ENCODE data around the gene TOM1. TPM values are rescaled to one million over a fixed set of nuclear protein-coding genes. Genes with fewer than 3 reads are reported as not detected.

Gene TOM1
- total and polyA plus RNA-seq, 3 experiments from 2014 or later = 15.1 to 34.5 (median 17.0) TPM

- no peak for DNase-seq
- CTCF ChIA-PET = interaction anchor here (1.5 kb wide), 1 partner anchor 21 kb away, joined by 3 read pairs; no protein-coding TSS in a partner anchor
- no peak overlapping the region for H3K4me3 Mint-ChIP-seq
- H3K27me3 Mint-ChIP-seq = peaks cover 0 to 1% of the 10 kb centered on the region in 2 donors
- peaks cover 0 to 2% (median 0%) of the 10 kb centered on the region in 5 donors for H3K9me3 Mint-ChIP-seq
- H3K4me3 ChIP-seq (ENCODE audit: low read length) = no peak overlapping the region
- no peak overlapping the region for H3K27ac Mint-ChIP-seq
- H3K4me1 ChIP-seq (ENCODE audit: insufficient read depth, low read length) = peaks cover 20% of the 10 kb centered on the region
- H3K27ac ChIP-seq (ENCODE audit: low read depth, low read length) = no peak overlapping the region
- H3K36me3 Mint-ChIP-seq = peaks cover 0 to 89% (median 17%) of the 10 kb centered on the region in 3 donors
- H3K9me3 ChIP-seq (ENCODE audit: low read length) = no peaks in the 10 kb centered on the region
- H3K36me3 ChIP-seq (ENCODE audit: insufficient read depth, low read length) = peaks cover 29% of the 10 kb centered on the region
- POLR2A ChIA-PET = interaction anchor here (0.6 kb wide), 1 partner anchor 11 kb away, joined by 4 read pairs; no protein-coding TSS in a partner anchor
- peaks cover 13 to 27% (median 25%) of the 10 kb centered on the region in 3 donors for H3K4me1 Mint-ChIP-seq
- H3K27me3 ChIP-seq (ENCODE audit: insufficient read depth, low read length, poor library complexity, severe bottlenecking) = no peaks in the 10 kb centered on the region
These were observed 28.8 kb downstream of the TOM1 start for GRCh38 chr22:35328472-35328885.

GRCh38 chr22:35329114-35329847 lies 29.6 kb downstream of the TOM1 start:
- no peaks in the 10 kb centered on the region for H3K9me3 ChIP-seq (ENCODE audit: low read length)
- H3K4me1 ChIP-seq (ENCODE audit: insufficient read depth, low read length) = peaks cover 20% of the 10 kb centered on the region
- peak overlapping the region in 2 of 7 donors; percentile 19 to 32 for H3K4me3 Mint-ChIP-seq
- peaks cover 0 to 1% of the 10 kb centered on the region in 2 donors for H3K27me3 Mint-ChIP-seq
- H3K27ac Mint-ChIP-seq = peak overlapping the region in 6 of 8 donors; percentile 6 to 82 (median 57)
- H3K27ac ChIP-seq (ENCODE audit: low read depth, low read length) = no peak overlapping the region
- peaks cover 0 to 89% (median 15%) of the 10 kb centered on the region in 3 donors for H3K36me3 Mint-ChIP-seq
- peaks cover 0 to 2% (median 0%) of the 10 kb centered on the region in 5 donors for H3K9me3 Mint-ChIP-seq
- H3K4me1 Mint-ChIP-seq = peaks cover 13 to 34% (median 32%) of the 10 kb centered on the region in 3 donors
- CTCF ChIA-PET = interaction anchor here (1.3 to 2.2 kb wide), 4 partner anchors 22 to 254 kb away, joined by 3 to 7 read pairs (median 4); partner anchors contain the start of gene TOM1
- DNase-seq = no peak
- POLR2A ChIA-PET = interaction anchor here (1.6 kb wide), 1 partner anchor 30 kb away, joined by 8 read pairs; the partner anchor contains the start of gene TOM1
- H3K27me3 ChIP-seq (ENCODE audit: insufficient read depth, low read length, poor library complexity, severe bottlenecking) = no peaks in the 10 kb centered on the region
- H3K36me3 ChIP-seq (ENCODE audit: insufficient read depth, low read length) = peaks cover 22% of the 10 kb centered on the region
- no peak overlapping the region for H3K4me3 ChIP-seq (ENCODE audit: low read length)

GRCh38 chr22:35330258-35330861 lies 30.7 kb downstream of the TOM1 start:
- Histone ChIP-seq H3K9me3 (ENCODE audit: low read length) (no peaks in the 10 kb centered on the region), H3K4me1 (ENCODE audit: insufficient read depth, low read length) (peaks cover 20% of the 10 kb centered on the region), H3K36me3 (ENCODE audit: insufficient read depth, low read length) (peaks cover 13% of the 10 kb centered on the region), H3K27me3 (ENCODE audit: insufficient read depth, low read length, poor library complexity, severe bottlenecking) (no peaks in the 10 kb centered on the region), H3K4me3 (ENCODE audit: low read length) (no peak overlapping the region), H3K27ac (ENCODE audit: low read depth, low read length) (no peak overlapping the region)
- peak in 4 of 5 donors; percentile 24 to 59 (median 38) for DNase-seq
- Mint-ChIP-seq H3K27ac (peak overlapping the region; percentile 68 to 94 (median 84)), H3K27me3 (peaks cover 0 to 1% of the 10 kb centered on the region in 2 donors), H3K36me3 (peaks cover 0 to 88% (median 10%) of the 10 kb centered on the region in 3 donors), H3K9me3 (peaks cover 0 to 2% (median 0%) of the 10 kb centered on the region in 5 donors), H3K4me1 (peaks cover 13 to 34% (median 32%) of the 10 kb centered on the region in 3 donors), H3K4me3 (peak overlapping the region in 6 of 7 donors; percentile 48 to 81 (median 57))
- POLR2A ChIA-PET = interaction anchor here (0.6 to 1.6 kb wide), 5 partner anchors 24 to 1261 kb away, joined by 3 to 13 read pairs (median 5); partner anchors contain the start of gene TOM1
- CTCF ChIA-PET = interaction anchor here (1.3 to 2.2 kb wide), 4 partner anchors 21 to 253 kb away, joined by 4 to 7 read pairs (median 5); partner anchors contain the start of gene TOM1

GRCh38 chr22:35332278-35332677 lies 32.6 kb downstream of the TOM1 start:
- H3K36me3 ChIP-seq (ENCODE audit: insufficient read depth, low read length) = peaks cover 5% of the 10 kb centered on the region
- H3K27ac ChIP-seq (ENCODE audit: low read depth, low read length) = no peak overlapping the region
- H3K9me3 ChIP-seq (ENCODE audit: low read length) = no peaks in the 10 kb centered on the region
- Mint-ChIP-seq H3K27ac (peak overlapping the region in 7 of 8 donors; percentile 7 to 79 (median 39)), H3K27me3 (peaks cover 0 to 1% of the 10 kb centered on the region in 2 donors), H3K4me3 (no peak overlapping the region), H3K9me3 (peaks cover 0 to 2% (median 0%) of the 10 kb centered on the region in 5 donors), H3K4me1 (peaks cover 13 to 40% (median 37%) of the 10 kb centered on the region in 3 donors), H3K36me3 (peaks cover 0 to 86% (median 7%) of the 10 kb centered on the region in 3 donors)
- DNase-seq = no peak
- H3K4me1 ChIP-seq (ENCODE audit: insufficient read depth, low read length) = peaks cover 20% of the 10 kb centered on the region
- CTCF ChIA-PET = no interaction called here
- no peaks in the 10 kb centered on the region for H3K27me3 ChIP-seq (ENCODE audit: insufficient read depth, low read length, poor library complexity, severe bottlenecking)
- H3K4me3 ChIP-seq (ENCODE audit: low read length) = no peak overlapping the region
- POLR2A ChIA-PET = no interaction called here

GRCh38 chr22:35333220-35333619 lies 33.5 kb downstream of the TOM1 start:
- ChIA-PET POLR2A (no interaction called here), CTCF (no interaction called here)
- Mint-ChIP-seq H3K4me3 (no peak overlapping the region), H3K27ac (peak overlapping the region in 2 of 8 donors; percentile 27 to 43), H3K9me3 (peaks cover 0 to 2% (median 0%) of the 10 kb centered on the region in 5 donors), H3K36me3 (peaks cover 0 to 86% (median 11%) of the 10 kb centered on the region in 3 donors), H3K4me1 (peaks cover 13 to 34% (median 33%) of the 10 kb centered on the region in 3 donors), H3K27me3 (peaks cover 0 to 1% of the 10 kb centered on the region in 2 donors)
- Histone ChIP-seq H3K4me1 (ENCODE audit: insufficient read depth, low read length) (peaks cover 20% of the 10 kb centered on the region), H3K36me3 (ENCODE audit: insufficient read depth, low read length) (peaks cover 5% of the 10 kb centered on the region), H3K27me3 (ENCODE audit: insufficient read depth, low read length, poor library complexity, severe bottlenecking) (no peaks in the 10 kb centered on the region), H3K27ac (ENCODE audit: low read depth, low read length) (no peak overlapping the region), H3K4me3 (ENCODE audit: low read length) (no peak overlapping the region), H3K9me3 (ENCODE audit: low read length) (no peaks in the 10 kb centered on the region)
- DNase-seq = no peak

- H3K4me3 Mint-ChIP-seq = no peak overlapping the region
- H3K36me3 ChIP-seq (ENCODE audit: insufficient read depth, low read length) = peaks cover 5% of the 10 kb centered on the region
- no peak for DNase-seq
- H3K36me3 Mint-ChIP-seq = peaks cover 0 to 85% (median 11%) of the 10 kb centered on the region in 3 donors
- peaks cover 18% of the 10 kb centered on the region for H3K4me1 ChIP-seq (ENCODE audit: insufficient read depth, low read length)
- H3K27me3 ChIP-seq (ENCODE audit: insufficient read depth, low read length, poor library complexity, severe bottlenecking) = no peaks in the 10 kb centered on the region
- H3K9me3 ChIP-seq (ENCODE audit: low read length) = no peaks in the 10 kb centered on the region
- H3K27me3 Mint-ChIP-seq = peaks cover 0 to 1% of the 10 kb centered on the region in 2 donors
- H3K27ac ChIP-seq (ENCODE audit: low read depth, low read length) = no peak overlapping the region
- peaks cover 12 to 29% (median 29%) of the 10 kb centered on the region in 3 donors for H3K4me1 Mint-ChIP-seq
- H3K27ac Mint-ChIP-seq = peak overlapping the region in 6 of 8 donors; percentile 25 to 86 (median 50)
- peaks cover 0 to 2% (median 0%) of the 10 kb centered on the region in 5 donors for H3K9me3 Mint-ChIP-seq
- POLR2A ChIA-PET = no interaction called here
- CTCF ChIA-PET = no interaction called here
- H3K4me3 ChIP-seq (ENCODE audit: low read length) = no peak overlapping the region
These were observed 34.3 kb downstream of the TOM1 start for GRCh38 chr22:35334004-35334403.

GRCh38 chr22:35335468-35335867 lies 35.8 kb downstream of the TOM1 start:
- Histone ChIP-seq H3K27ac (ENCODE audit: low read depth, low read length) (no peak overlapping the region), H3K27me3 (ENCODE audit: insufficient read depth, low read length, poor library complexity, severe bottlenecking) (no peaks in the 10 kb centered on the region), H3K4me1 (ENCODE audit: insufficient read depth, low read length) (peaks cover 4% of the 10 kb centered on the region), H3K36me3 (ENCODE audit: insufficient read depth, low read length) (peaks cover 5% of the 10 kb centered on the region), H3K9me3 (ENCODE audit: low read length) (no peaks in the 10 kb centered on the region), H3K4me3 (ENCODE audit: low read length) (no peak overlapping the region)
- Mint-ChIP-seq H3K4me1 (peaks cover 2 to 17% (median 15%) of the 10 kb centered on the region in 3 donors), H3K4me3 (no peak overlapping the region), H3K36me3 (peaks cover 0 to 86% (median 13%) of the 10 kb centered on the region in 3 donors), H3K27me3 (peaks cover 0 to 3% of the 10 kb centered on the region in 2 donors), H3K27ac (peak overlapping the region in 3 of 8 donors; percentile 17 to 88 (median 39)), H3K9me3 (no peaks in the 10 kb centered on the region)
- CTCF ChIA-PET = interaction anchor here (1.0 to 1.1 kb wide), 2 partner anchors 15 to 36 kb away, joined by 3 read pairs; partner anchors contain the start of gene TOM1
- DNase-seq = no peak
- POLR2A ChIA-PET = no interaction called here

Data from CD8-positive, alpha-beta memory T cell (primary cell).